Activated naive CD8-positive, alpha-beta T cell treated with anti-CD3 and anti-CD28 coated beads, Interleukin-2, amount 50 U/mL, for 16 hours (primary cell): ENCODE data around the gene ATG2A.

Experiments used
- DNase-seq: peaks from one replicate; pipeline ENCODE4 v3.0.0-alpha.2; 2020; ENCODE audit warnings: low read depth, low spot score

The ATG2A gene

DNA sequence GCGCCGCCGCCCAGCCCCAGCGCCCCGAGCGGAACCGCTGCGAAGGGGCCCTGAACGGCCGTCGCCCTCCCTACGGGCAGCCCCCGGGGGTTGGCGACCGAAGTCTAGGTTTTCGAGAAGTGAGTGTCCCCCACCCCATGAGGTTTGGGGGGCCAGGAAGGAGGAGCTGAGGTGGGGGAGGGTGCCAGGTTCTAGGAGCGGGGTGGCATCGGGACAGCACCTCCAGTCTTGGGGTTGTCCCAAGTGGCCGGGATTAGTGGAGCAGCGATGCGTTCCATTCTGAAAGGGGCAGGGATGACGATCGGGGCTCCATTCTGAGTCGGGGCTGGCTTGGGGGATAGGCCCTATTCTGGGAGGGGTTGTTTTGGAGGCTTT, 7.9 kb upstream of the ATG2A start:
- no peak for DNase-seq

DNA sequence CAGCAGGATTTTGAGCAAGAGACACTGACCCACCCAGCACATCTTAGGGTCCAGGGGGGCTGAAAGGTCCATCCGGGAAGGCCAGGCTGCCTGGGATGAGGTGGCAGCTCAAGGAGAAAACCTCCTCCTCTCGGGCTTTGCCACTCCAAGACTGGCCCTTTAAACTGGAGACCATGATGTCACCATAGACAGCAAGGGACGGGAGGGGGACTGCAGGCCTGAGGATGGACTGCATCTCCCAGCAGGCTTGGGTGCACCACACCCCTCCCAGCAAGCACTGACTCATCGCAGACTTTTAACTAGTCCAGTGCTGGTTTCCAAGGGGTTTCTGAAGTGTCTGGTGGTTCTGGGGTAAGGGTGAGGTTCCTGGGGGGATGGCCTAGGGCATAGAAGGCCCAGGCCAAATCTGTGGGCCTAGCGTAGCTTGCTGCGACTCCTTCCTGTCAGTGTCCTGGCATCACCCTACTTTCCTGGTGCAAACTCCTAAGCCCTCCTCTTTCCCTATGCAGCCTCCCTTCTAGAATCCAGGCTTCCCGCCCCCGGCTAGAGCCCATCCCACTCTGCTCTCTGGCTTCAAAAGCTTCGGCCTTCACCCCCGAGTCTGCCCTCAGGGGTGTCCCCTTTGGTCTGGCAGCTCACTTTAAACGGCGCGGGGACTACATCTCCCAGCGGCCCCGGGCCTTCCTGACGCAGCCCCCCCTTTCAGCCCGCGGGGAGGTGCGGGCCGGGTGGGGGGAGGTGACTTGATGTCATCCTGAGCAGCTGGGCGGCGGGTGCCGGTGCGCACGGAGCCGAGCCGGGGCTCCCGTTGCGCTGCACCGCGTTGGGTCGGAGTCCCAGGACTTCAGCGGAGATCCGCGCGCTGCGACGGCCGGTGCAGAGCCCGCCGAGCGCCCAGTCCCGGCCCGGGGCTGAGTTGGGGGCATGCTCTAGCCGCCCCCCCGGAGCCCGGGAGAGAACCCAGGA, 7.2 kb upstream of the ATG2A start, which contains the start of gene PPP2R5B:
TSS of gene PPP2R5B (plus strand) at position 746 of the 966 bp plus-strand sequence. CDS start 1,046 bp downstream, outside the sequence.
- peak; percentile 82 for DNase-seq

- no peak for DNase-seq
Observed at GRCh38 chr11:64923151-64923661, 6.2 kb upstream of the ATG2A start.

GRCh38 chr11:64921384-64921783, 4.4 kb upstream of the ATG2A start:
- no peak for DNase-seq

DNA sequence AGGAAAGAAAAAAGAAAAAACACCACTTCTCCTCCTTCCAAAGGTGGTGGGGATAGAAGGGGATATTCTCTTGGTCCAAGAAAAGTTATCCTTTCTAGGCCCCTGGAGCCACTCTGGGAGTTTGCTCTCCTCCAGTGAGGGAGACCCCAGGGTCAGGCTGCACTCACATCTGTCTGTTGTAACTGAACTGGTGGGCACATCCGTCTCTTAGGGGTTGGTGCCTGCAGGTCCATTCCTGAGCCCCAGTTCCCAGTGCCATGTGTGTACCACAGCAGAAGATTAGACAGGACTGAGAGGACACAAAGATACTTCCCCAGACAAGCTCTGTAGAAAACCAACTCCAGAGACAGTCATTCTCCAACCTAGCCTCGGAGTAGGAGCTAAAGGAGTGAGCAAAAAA, 3.1 kb upstream of the ATG2A start:
- DNase-seq: no peak

- no peak for DNase-seq
Observed at GRCh38 chr11:64919627-64920026, 2.6 kb upstream of the ATG2A start.

- no peak for DNase-seq
Observed at GRCh38 chr11:64918017-64918416, 1.0 kb upstream of the ATG2A start.

DNA sequence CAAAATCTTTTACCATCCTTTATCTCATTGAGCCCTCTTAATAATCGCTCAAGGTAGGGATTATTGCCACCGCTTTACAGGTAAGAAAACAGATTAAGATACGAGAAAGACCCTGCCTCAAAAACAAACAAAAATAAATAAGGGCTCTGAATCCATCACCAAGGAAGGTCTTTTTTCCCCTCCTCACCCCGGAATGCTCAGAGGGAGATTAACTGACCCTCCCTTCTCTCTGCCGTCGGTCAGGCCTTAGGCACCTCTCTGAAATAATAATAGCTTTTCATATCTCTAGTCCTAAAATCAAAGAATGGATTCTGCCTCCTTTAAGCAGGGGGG, 620 bp upstream of the ATG2A start:
- DNase-seq: no peak

GRCh38 chr11:64916040-64916774, 802 bp downstream of the ATG2A start:
- no peak for DNase-seq

DNA sequence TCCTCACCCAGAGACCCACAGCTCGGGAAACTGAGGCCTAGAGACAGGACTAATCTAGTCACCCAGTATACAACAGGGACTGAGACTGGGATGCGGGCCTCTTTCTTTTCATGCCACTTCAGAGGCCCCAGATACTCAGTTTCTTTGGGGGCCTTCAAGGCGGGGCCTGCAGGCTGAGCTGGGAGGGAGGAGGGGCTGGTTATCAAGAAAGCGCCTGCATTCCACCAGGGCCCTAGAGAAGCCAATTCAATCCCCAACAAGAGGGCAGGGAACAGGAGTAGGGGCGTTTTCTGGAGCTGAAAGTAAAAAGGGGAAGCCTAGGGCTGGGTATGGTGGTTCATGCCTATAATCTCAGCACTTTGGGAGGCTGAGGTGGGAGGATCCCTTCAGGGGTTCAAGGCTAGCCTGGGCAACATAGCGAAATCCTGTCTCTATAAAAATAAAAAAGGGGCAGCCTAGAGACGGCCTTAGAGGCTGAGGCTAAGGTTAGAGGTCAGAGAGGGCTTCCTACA, 1.6 kb downstream of the ATG2A start:
- no peak for DNase-seq

DNA sequence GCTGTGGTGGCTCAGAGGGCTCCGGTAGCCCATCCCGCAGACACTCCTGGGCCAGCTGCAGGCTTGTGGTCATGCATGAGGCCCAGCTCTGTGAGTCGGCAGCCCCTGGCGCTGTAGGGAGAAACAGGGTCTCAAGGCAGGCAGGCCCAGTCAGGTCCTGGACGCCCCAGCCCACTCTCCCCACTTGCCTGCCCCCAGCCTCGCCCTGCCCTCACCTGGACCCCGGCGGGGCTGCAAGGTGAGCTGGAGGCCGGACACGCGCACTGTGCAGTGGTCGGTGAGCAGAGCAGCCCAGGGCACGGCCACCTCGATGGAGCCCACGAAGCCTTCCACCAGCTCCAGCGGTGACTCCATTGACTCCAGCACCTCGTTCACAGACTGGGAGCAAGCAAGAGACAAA, 2.9 kb downstream of the ATG2A start:
- no peak for DNase-seq

DNA sequence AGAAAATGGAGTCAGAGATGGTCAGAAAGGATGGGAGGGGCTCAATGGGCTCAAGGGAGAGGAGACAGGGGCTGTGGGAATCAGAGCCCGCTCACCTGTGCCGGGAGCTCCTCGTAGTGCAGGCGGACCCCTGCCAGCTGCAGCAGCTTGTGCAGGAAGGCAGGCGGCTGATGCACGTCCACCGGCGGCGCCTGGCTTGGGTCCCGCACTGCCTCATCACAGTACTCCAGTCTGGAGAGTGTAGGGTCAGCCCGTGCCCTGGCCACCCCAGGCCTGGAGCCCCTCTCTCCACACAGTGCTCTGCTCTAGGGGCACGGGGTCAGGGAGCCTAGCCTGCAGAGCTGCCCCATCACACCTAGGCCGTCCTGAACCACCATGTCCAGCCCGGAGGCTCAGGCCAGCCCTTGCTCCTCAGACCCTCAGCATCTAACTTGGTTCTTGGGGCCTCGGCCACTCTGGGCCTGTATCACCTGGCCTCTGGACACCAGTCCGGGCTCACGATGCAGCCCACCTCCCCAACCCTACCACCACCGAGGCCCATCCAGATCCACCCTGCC, 3.8 kb downstream of the ATG2A start:
- DNase-seq: no peak

GRCh38 chr11:64911689-64912088, 5.3 kb downstream of the ATG2A start:
- no peak for DNase-seq

GRCh38 chr11:64911142-64911541, 5.9 kb downstream of the ATG2A start:
- DNase-seq: no peak

- DNase-seq: no peak
Observed at GRCh38 chr11:64910451-64911093, 6.4 kb downstream of the ATG2A start.

- DNase-seq: no peak
Observed at GRCh38 chr11:64909653-64910343, 7.2 kb downstream of the ATG2A start.

DNA sequence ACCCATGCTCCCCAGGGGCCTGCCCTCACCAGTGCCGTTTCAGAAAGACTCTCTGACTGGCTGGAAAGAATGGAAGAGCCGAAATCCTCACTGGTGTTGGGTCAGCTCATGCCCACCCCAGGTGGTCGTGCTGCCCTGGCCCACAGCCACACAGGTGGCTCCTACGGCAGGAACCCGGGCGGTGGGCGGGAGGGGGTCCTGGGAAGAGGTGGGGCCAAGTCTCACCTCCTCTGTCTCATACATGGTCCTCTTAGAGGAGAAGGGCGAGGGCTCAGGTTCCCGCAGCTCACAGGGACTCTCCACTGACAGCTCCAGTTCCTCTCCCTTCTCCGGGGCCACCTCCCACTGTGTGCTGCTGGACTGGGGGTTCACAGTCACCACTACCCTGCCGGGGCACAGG, 8.2 kb downstream of the ATG2A start:
- no peak for DNase-seq

DNA sequence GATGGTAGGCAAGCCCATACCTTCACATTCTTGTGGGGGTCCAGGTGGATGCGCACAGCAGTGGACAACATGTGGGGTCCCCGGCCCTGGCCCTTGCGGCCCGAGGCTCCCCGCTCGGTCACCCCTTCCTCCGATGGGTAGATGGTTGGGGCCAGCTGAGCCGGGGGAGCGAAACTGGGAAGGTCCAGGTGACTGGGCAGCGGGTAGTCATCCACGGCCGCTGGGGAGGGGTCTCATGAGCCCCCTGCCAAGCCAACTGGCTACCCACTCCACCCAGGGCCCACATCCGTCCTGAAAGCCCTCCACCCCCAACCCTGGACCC, 10.7 kb downstream of the ATG2A start:
- no peak for DNase-seq

- DNase-seq: no peak
Observed at GRCh38 chr11:64905516-64906313, 11.3 kb downstream of the ATG2A start.

DNA sequence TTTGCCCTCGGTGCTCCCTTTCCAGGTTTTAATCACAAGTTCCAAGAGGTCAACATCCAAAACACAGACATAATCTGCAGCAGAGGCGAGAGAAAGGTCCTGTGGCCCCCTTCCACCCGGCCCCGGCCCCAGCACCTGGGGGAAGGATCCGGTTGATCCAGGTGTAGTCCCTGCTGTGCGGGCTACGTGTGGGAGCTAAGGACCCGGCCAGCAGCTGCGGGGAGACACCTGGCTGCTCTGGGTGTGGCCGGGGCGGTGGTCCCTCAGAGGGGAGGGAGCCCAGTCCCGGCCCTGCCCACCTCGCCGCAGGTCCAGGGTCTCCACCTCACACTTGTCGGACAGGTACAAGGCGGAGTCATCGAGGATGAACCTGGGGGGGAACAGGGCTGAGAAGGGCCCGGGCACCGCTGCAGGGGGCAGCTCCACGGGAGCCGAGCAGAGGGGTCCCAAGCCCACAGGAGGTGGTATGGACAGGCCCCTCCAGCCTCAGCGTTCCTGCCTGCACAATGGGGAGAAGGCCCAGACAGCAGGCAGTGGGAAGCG, 13.6 kb downstream of the ATG2A start:
- DNase-seq: no peak
